ENCODE data around the gene S100A7A.

S100A7A gene

GRCh38 chr1:153384958-153385580, 31.3 kb upstream of the S100A7A start:
- Histone ChIP-seq H3K4me1 (no peaks in the 10 kb centered on the region), H3K27ac (no peak overlapping the region), H3K9me3 (peaks cover 0 to 14% (median 7%) of the 10 kb centered on the region in 3 donors), H3K27me3 (no peaks in the 10 kb centered on the region), H3K36me3 (no peaks in the 10 kb centered on the region), H3K4me3 (no peak overlapping the region)
- intact Hi-C loops (cut with DNase I; ENCODE audit: low total_unique reads) = no loop called here
- DNase-seq = peak in 1 of 2 donors; percentile 28
- TF ChIP-seq CTCF (IDR thresholded peaks at IDR 0.05) = no peak

- peak; percentile 76 to 77 for DNase-seq
- intact Hi-C loops (cut with DNase I; ENCODE audit: low total_unique reads) = no loop called here
- Histone ChIP-seq H3K4me3 (no peak overlapping the region), H3K4me1 (no peaks in the 10 kb centered on the region), H3K9me3 (peaks cover 0 to 14% (median 3%) of the 10 kb centered on the region in 3 donors), H3K27me3 (peaks cover 0 to 8% of the 10 kb centered on the region in 2 donors), H3K27ac (no peak overlapping the region), H3K36me3 (no peaks in the 10 kb centered on the region)
- no peak for TF ChIP-seq CTCF (IDR thresholded peaks at IDR 0.05)
These were observed 29.8 kb upstream of the S100A7A start for GRCh38 chr1:153386500-153386901.

GRCh38 chr1:153387001-153387400, 29.3 kb upstream of the S100A7A start:
- Histone ChIP-seq H3K36me3 (no peaks in the 10 kb centered on the region), H3K4me3 (no peak overlapping the region), H3K27me3 (peaks cover 0 to 8% of the 10 kb centered on the region in 2 donors), H3K27ac (no peak overlapping the region), H3K4me1 (no peaks in the 10 kb centered on the region), H3K9me3 (peaks cover 0 to 10% (median 0%) of the 10 kb centered on the region in 3 donors)
- no peak for TF ChIP-seq CTCF (IDR thresholded peaks at IDR 0.05)
- intact Hi-C loops (cut with DNase I; ENCODE audit: low total_unique reads) = no loop called here
- DNase-seq = no peak

GRCh38 chr1:153387785-153388184, 28.5 kb upstream of the S100A7A start:
- H3K36me3 ChIP-seq = no peaks in the 10 kb centered on the region
- intact Hi-C loops (cut with DNase I; ENCODE audit: low total_unique reads) = no loop called here
- no peak overlapping the region for H3K27ac ChIP-seq
- H3K9me3 ChIP-seq = peaks cover 0 to 2% (median 0%) of the 10 kb centered on the region in 3 donors
- no peak for TF ChIP-seq CTCF (IDR thresholded peaks at IDR 0.05)
- no peak overlapping the region for H3K4me3 ChIP-seq
- H3K27me3 ChIP-seq = peaks cover 0 to 8% of the 10 kb centered on the region in 2 donors
- H3K4me1 ChIP-seq = no peaks in the 10 kb centered on the region
- peak in 1 of 2 donors; percentile 19 for DNase-seq

GRCh38 chr1:153389401-153389800, 26.9 kb upstream of the S100A7A start:
- Histone ChIP-seq H3K27me3 (peaks cover 0 to 8% of the 10 kb centered on the region in 2 donors), H3K4me3 (no peak overlapping the region), H3K27ac (no peak overlapping the region)

More at GRCh38 chr1:153389401-153389800, 26.9 kb upstream of the S100A7A start:
- no peaks in the 10 kb centered on the region for H3K36me3 ChIP-seq
- DNase-seq = no peak
- no peaks in the 10 kb centered on the region for H3K4me1 ChIP-seq
- H3K9me3 ChIP-seq = no peaks in the 10 kb centered on the region
- TF ChIP-seq CTCF (IDR thresholded peaks at IDR 0.05) = no peak
- intact Hi-C loops (cut with DNase I; ENCODE audit: low total_unique reads) = no loop called here
